ENCODE results near the gene E2F2. TPM values are rescaled to one million over a fixed set of nuclear protein-coding genes. Genes with fewer than 3 reads are reported as not detected.

Gene E2F2
- total RNA-seq, 4 donors from 2014 or later, result 0.40 TPM; not detected in 3

- in situ Hi-C loops (cut with MboI; ENCODE audit: low sequenced_read_pairs in 4 of 4) (no loop called here), intact Hi-C loops (cut with DNase I; ENCODE audit: low total_unique reads) (no loop called here)
- H3K4me3 ChIP-seq, result no peak overlapping the region
These were observed 45.5 kb upstream of the E2F2 start for GRCh38 chr1:23576338-23577055.

GRCh38 chr1:23575226-23575810 lies 44.3 kb upstream of the E2F2 start:
- TF ChIP-seq, protein P1, sequence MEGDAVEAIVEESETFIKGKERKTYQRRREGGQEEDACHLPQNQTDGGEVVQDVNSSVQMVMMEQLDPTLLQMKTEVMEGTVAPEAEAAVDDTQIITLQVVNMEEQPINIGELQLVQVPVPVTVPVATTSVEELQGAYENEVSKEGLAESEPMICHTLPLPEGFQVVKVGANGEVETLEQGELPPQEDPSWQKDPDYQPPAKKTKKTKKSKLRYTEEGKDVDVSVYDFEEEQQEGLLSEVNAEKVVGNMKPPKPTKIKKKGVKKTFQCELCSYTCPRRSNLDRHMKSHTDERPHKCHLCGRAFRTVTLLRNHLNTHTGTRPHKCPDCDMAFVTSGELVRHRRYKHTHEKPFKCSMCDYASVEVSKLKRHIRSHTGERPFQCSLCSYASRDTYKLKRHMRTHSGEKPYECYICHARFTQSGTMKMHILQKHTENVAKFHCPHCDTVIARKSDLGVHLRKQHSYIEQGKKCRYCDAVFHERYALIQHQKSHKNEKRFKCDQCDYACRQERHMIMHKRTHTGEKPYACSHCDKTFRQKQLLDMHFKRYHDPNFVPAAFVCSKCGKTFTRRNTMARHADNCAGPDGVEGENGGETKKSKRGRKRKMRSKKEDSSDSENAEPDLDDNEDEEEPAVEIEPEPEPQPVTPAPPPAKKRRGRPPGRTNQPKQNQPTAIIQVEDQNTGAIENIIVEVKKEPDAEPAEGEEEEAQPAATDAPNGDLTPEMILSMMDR (IDR thresholded peaks at IDR 0.05 in 4 of 5, conservative IDR thresholded peaks at IDR 0.05 in 1 of 5), result no peak
- no peak for TF ChIP-seq POLR2A (IDR thresholded peaks at IDR 0.05)
- no peak for ATAC-seq
- no peak for DNase-seq
- intact Hi-C loops (cut with DNase I; ENCODE audit: low total_unique reads), result no loop called here
- Histone ChIP-seq H3K9me3 (no peaks in the 10 kb centered on the region), H3K36me3 (no peaks in the 10 kb centered on the region), H3K27me3 (no peaks in the 10 kb centered on the region), H3K27ac (peak overlapping the region; percentile 72 to 86 (median 81)), H3K4me1 (peaks cover 25 to 27% of the 10 kb centered on the region in 2 donors), H3K4me3 (no peak overlapping the region)
- in situ Hi-C loops (cut with MboI; ENCODE audit: low sequenced_read_pairs in 4 of 4), result no loop called here

More at GRCh38 chr1:23576338-23577055, 45.5 kb upstream of the E2F2 start:
- Histone ChIP-seq H3K27me3 (no peaks in the 10 kb centered on the region), H3K4me1 (peaks cover 25 to 27% of the 10 kb centered on the region in 2 donors), H3K9me3 (no peaks in the 10 kb centered on the region), H3K27ac (peak overlapping the region; percentile 72 to 86 (median 81)), H3K36me3 (no peaks in the 10 kb centered on the region)
- no peak for DNase-seq
- no peak for TF ChIP-seq POLR2A (IDR thresholded peaks at IDR 0.05)
- TF ChIP-seq, protein P1 (IDR thresholded peaks at IDR 0.05 in 4 of 5, conservative IDR thresholded peaks at IDR 0.05 in 1 of 5), result no peak
- peak in 1 of 2 donors; percentile 10 for ATAC-seq

DNA sequence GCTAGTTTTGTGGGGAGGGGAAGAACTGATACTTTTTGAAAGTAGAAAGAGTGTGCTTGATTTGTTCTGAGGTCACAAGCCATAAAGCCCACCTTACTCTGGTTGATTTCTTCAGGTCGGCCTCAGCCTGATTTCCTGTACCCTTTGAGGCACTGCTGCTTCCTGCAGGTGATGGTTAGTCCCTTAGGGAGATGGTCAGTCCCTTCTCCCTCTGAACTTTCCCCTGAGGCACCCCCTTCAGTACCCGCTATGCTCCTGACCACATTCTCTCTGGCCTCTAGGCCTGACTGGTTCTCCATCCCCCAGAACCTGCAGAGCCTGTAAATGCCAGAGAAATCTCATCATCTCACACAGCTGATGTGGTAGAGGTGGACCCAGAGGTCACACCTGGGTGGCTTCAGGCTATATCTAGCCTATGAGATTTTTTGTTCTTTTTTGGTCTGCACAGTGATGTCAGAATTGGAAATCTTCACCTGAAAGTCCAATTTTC lies 43.3 kb upstream of the E2F2 start:
- intact Hi-C loops (cut with DNase I; ENCODE audit: low total_unique reads) (no loop called here), in situ Hi-C loops (cut with MboI; ENCODE audit: low sequenced_read_pairs in 4 of 4) (no loop called here)
- no peak overlapping the region for H3K4me3 ChIP-seq
- no peak overlapping the region for H3K27ac ChIP-seq
- peaks cover 25 to 28% of the 10 kb centered on the region in 2 donors for H3K4me1 ChIP-seq
- ATAC-seq (no peak), DNase-seq (no peak)
- no peaks in the 10 kb centered on the region for H3K27me3 ChIP-seq
- H3K9me3 ChIP-seq, result no peaks in the 10 kb centered on the region
- TF ChIP-seq, protein P1 (IDR thresholded peaks at IDR 0.05 in 4 of 5, conservative IDR thresholded peaks at IDR 0.05 in 1 of 5), result no peak
- TF ChIP-seq POLR2A (IDR thresholded peaks at IDR 0.05), result no peak
- no peaks in the 10 kb centered on the region for H3K36me3 ChIP-seq

- no peaks in the 10 kb centered on the region for H3K27me3 ChIP-seq
- no peak overlapping the region for H3K4me3 ChIP-seq
- intact Hi-C loops (cut with DNase I; ENCODE audit: low total_unique reads), result no loop called here
- in situ Hi-C loops (cut with MboI; ENCODE audit: low sequenced_read_pairs in 4 of 4), result no loop called here
- H3K36me3 ChIP-seq, result no peaks in the 10 kb centered on the region
- peak overlapping the region in 1 of 4 donors; percentile 9 for H3K27ac ChIP-seq
- DNase-seq, result no peak
- peaks cover 27 to 35% of the 10 kb centered on the region in 2 donors for H3K4me1 ChIP-seq
- no peak for ATAC-seq
- H3K9me3 ChIP-seq, result no peaks in the 10 kb centered on the region
- no peak for TF ChIP-seq POLR2A (IDR thresholded peaks at IDR 0.05)
- TF ChIP-seq, protein P1 (IDR thresholded peaks at IDR 0.05 in 4 of 5, conservative IDR thresholded peaks at IDR 0.05 in 1 of 5), result no peak
These were observed 42.6 kb upstream of the E2F2 start for GRCh38 chr1:23573574-23574182.

All from gastrocnemius medialis (tissue), 4 donors.